PC-9 (cell line): ENCODE measurements around the gene PIGC.

Source experiments
- EZH2 ChIP-seq: fragments of 200-600 bp; sonication (generic); IDR thresholded peaks from 2 replicates; pipeline ENCODE4 v1.8.0; 2017; ENCODE audit warnings: antibody characterized with exemption, low read depth
- TF ChIP-seq, protein P1 (sequence below): fragments of 200-600 bp; sonication (generic); conservative IDR thresholded peaks from 2 replicates; pipeline ENCODE4 v1.6.1; 2017; ENCODE audit warnings: mixed run types, antibody characterized with exemption, mild to moderate bottlenecking, moderate library complexity

DNA sequence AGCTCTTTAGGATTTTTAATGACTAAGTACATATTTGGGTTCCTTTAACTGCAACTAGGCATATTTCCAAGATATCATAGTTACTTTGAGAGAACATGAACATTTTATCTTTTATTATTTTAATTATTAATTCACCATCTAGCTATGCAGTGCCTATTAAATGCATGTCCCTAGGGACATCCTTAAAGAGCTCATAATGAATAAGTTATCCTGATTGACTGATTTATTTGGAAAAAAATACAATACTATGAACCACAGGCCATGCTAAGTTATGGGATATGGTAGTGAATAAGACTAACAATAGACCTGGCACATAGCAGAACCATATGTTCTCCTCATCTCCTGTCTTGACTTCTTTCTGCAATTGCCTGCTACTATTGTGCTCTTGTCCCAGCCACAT, 39.7 kb downstream of the PIGC start:
- TF ChIP-seq, protein P1, sequence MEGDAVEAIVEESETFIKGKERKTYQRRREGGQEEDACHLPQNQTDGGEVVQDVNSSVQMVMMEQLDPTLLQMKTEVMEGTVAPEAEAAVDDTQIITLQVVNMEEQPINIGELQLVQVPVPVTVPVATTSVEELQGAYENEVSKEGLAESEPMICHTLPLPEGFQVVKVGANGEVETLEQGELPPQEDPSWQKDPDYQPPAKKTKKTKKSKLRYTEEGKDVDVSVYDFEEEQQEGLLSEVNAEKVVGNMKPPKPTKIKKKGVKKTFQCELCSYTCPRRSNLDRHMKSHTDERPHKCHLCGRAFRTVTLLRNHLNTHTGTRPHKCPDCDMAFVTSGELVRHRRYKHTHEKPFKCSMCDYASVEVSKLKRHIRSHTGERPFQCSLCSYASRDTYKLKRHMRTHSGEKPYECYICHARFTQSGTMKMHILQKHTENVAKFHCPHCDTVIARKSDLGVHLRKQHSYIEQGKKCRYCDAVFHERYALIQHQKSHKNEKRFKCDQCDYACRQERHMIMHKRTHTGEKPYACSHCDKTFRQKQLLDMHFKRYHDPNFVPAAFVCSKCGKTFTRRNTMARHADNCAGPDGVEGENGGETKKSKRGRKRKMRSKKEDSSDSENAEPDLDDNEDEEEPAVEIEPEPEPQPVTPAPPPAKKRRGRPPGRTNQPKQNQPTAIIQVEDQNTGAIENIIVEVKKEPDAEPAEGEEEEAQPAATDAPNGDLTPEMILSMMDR, result no peak
- TF ChIP-seq EZH2, result no peak
